GM19239 (cell line): ENCODE results near the gene NPB.

Source experiments
- DNase-seq: peaks from one replicate; pipeline ENCODE4 v3.0.0; 2011; ENCODE audit warnings: low spot score; ENCODE audit not compliant: insufficient read length
- FAIRE-seq: peaks from 2 replicates; lab custom pipeline; 2011; peaks lifted over from hg19 to GRCh38; lab: Jason Lieb, UNC

The NPB gene

GRCh38 chr17:81898029-81898866 is 3.8 kb upstream of the NPB start:
- FAIRE-seq (no peak), DNase-seq (no peak)

GRCh38 chr17:81898885-81899284 is 3.2 kb upstream of the NPB start:
- DNase-seq (no peak), FAIRE-seq (no peak)

GRCh38 chr17:81899514-81900166 is 2.4 kb upstream of the NPB start:
- FAIRE-seq, result no peak
- no peak for DNase-seq

GRCh38 chr17:81900181-81900820 is 1.7 kb upstream of the NPB start:
- no peak for DNase-seq
- FAIRE-seq, result no peak

- no peak for DNase-seq
- FAIRE-seq, result no peak
Measured at GRCh38 chr17:81901167-81902022, 643 bp upstream of the NPB start.

GRCh38 chr17:81902653-81903414 is 796 bp downstream of the NPB start:
- DNase-seq (no peak), FAIRE-seq (no peak)

- DNase-seq (no peak), FAIRE-seq (no peak)
Measured at GRCh38 chr17:81903415-81903831, 1.4 kb downstream of the NPB start.

- no peak for DNase-seq
- FAIRE-seq, result no peak
Measured at GRCh38 chr17:81903896-81904599, 2.0 kb downstream of the NPB start.

GRCh38 chr17:81904600-81905423 is 2.8 kb downstream of the NPB start:
- no peak for DNase-seq
- FAIRE-seq, result no peak

GRCh38 chr17:81905424-81905875 is 3.4 kb downstream of the NPB start:
- FAIRE-seq (no peak), DNase-seq (no peak)

GRCh38 chr17:81905993-81906392 is 4.0 kb downstream of the NPB start:
- FAIRE-seq, result no peak
- DNase-seq, result no peak

GRCh38 chr17:81906476-81907218 is 4.6 kb downstream of the NPB start:
- FAIRE-seq (no peak), DNase-seq (no peak)

GRCh38 chr17:81907219-81908145 is 5.4 kb downstream of the NPB start:
- DNase-seq, result no peak
- no peak for FAIRE-seq

- FAIRE-seq (no peak), DNase-seq (no peak)
Measured at GRCh38 chr17:81908793-81909192, 6.8 kb downstream of the NPB start.

- DNase-seq, result no peak
- no peak for FAIRE-seq
Measured at GRCh38 chr17:81909231-81909630, 7.2 kb downstream of the NPB start.
